HepG2 (cell line): ENCODE data around the gene CKB. TPM values are rescaled to one million over a fixed set of nuclear protein-coding genes. Genes with fewer than 3 reads are reported as not detected.

Experiments
- ATRX ChIP-seq: sonication (generic); formaldehyde crosslinking; IDR thresholded peaks from 2 replicates; pipeline ENCODE4 v1.4.0; 2020; ENCODE audit warnings: missing genetic modification reagents, borderline replicate concordance
- CREB1 ChIP-seq, 2 experiments: fragments of 450-650 bp in 1 of 2; IDR thresholded peaks; 2 replicates each; pipeline ENCODE4 v1.6.1; 2016 to 2017; ENCODE audit warnings: control low read depth in 1 of 2, mild to moderate bottlenecking in 1 of 2, missing compliant biosample characterization in 1 of 2, missing genetic modification characterization in 1 of 2
- GABPB1 ChIP-seq: IDR thresholded peaks from 2 replicates; pipeline ENCODE4 v1.6.1; 2016; ENCODE audit warnings: mild to moderate bottlenecking, missing genetic modification reagents, moderate library complexity, missing compliant biosample characterization
- HES4 ChIP-seq: sonication (generic); formaldehyde crosslinking; IDR thresholded peaks from 2 replicates; pipeline ENCODE4 v1.9.0; 2021; ENCODE audit warnings: mild to moderate bottlenecking, missing genetic modification reagents, borderline replicate concordance
- KDM1A ChIP-seq: IDR thresholded peaks from 2 replicates; pipeline ENCODE4 v1.6.1; 2016; ENCODE audit warnings: missing compliant biosample characterization
- KDM2A ChIP-seq: sonication (generic); formaldehyde crosslinking; IDR thresholded peaks from 2 replicates; pipeline ENCODE4 v1.4.0; 2020; ENCODE audit warnings: low read depth, missing genetic modification reagents, borderline replicate concordance
- NFYB ChIP-seq: sonication (generic); formaldehyde crosslinking; IDR thresholded peaks from 2 replicates; pipeline ENCODE4 v1.4.0; 2020; ENCODE audit warnings: missing genetic modification reagents
- POLR2A ChIP-seq, 2 experiments: IDR thresholded peaks; 2 replicates each; pipeline ENCODE4 v1.6.1; 2011; ENCODE audit warnings: low read depth in 2 of 2, low read length in 2 of 2, mild to moderate bottlenecking in 1 of 2, moderate library complexity in 1 of 2; ENCODE audit not compliant: insufficient read depth in 1 of 2
- POLR2G ChIP-seq: fragments of 200-400 bp; formaldehyde crosslinking; IDR thresholded peaks from 2 replicates; pipeline ENCODE4 v1.6.1; 2018; ENCODE audit warnings: mild to moderate bottlenecking, low read depth, low read length, moderate library complexity
- SIN3A ChIP-seq: IDR thresholded peaks from 2 replicates; pipeline ENCODE4 v1.6.1; 2011; ENCODE audit warnings: low read depth, mild to moderate bottlenecking, control low read depth, low read length, borderline replicate concordance
- ZBTB7A ChIP-seq: sonication (generic); formaldehyde crosslinking; IDR thresholded peaks from 2 replicates; pipeline ENCODE4 v1.8.0; 2022; ENCODE audit warnings: mild to moderate bottlenecking, missing genetic modification reagents
- ZNF577 ChIP-seq: sonication (generic); formaldehyde crosslinking; IDR thresholded peaks from 2 replicates; pipeline ENCODE4 v1.4.0; 2020; ENCODE audit warnings: mild to moderate bottlenecking, low read depth, missing genetic modification reagents, borderline replicate concordance
- ZNF7 ChIP-seq: IDR thresholded peaks from 2 replicates; pipeline ENCODE4 v1.6.1; 2016; ENCODE audit warnings: missing biosample characterization, missing genetic modification reagents
- polyA plus RNA-seq, 8 experiments: library from polyadenylated mRNA; depleted of rRNA in 3 of 8; stranded (reverse) in 7 of 8; unstranded in 1 of 8; fragments of >200 nt; fragmentation: Illumina TruSeq in 4 of 8; extraction: Trizol in 4 of 8; gene quantifications; 2 replicates each; pipeline versions ENCODE4 v1.2.1 to v1.2.3, GENCODE V29; 2011 to 2016; ENCODE audit warnings: low read depth in 4 of 8, missing spikeins in 1 of 8, mixed read lengths in 1 of 8; ENCODE audit not compliant: insufficient read depth in 1 of 8
- total RNA-seq, 5 experiments: library from RNA; depleted of rRNA; stranded (reverse); fragments of >200 nt; fragmentation: Illumina TruSeq; extraction: Trizol; gene quantifications; 2 replicates each; pipeline ENCODE4 v1.2.3, GENCODE V29; 2016; ENCODE audit warnings: low read depth in 1 of 5
- TF ChIP-seq, protein P1 (sequence below): sonication (generic); formaldehyde crosslinking; IDR thresholded peaks from 2 replicates; pipeline ENCODE4 v1.5.1; 2020; ENCODE audit warnings: mild to moderate bottlenecking, missing genetic modification reagents, moderate library complexity
- TF ChIP-seq, protein P2 (sequence below): sonication (generic); formaldehyde crosslinking; conservative IDR thresholded peaks from 2 replicates; pipeline ENCODE4 v1.8.0; 2022; ENCODE audit warnings: mild to moderate bottlenecking, moderate library complexity, missing genetic modification reagents
- TF ChIP-seq, protein P3 (sequence below): sonication (generic); formaldehyde crosslinking; IDR thresholded peaks from 2 replicates; pipeline ENCODE4 v1.5.0; 2020; ENCODE audit warnings: mild to moderate bottlenecking, missing genetic modification reagents
- TF ChIP-seq, protein P4 (sequence below): sonication (generic); formaldehyde crosslinking; IDR thresholded peaks from 2 replicates; pipeline ENCODE4 v1.8.0; 2022; ENCODE audit warnings: mild to moderate bottlenecking, missing genetic modification reagents; ENCODE audit not compliant: insufficient replicate concordance

The CKB gene
- total and polyA plus RNA-seq, 2 of the 13 experiments (the other 11 are each of a cell fraction or from before 2014, with no cell fraction given): 82.3 to 217 TPM

DNA sequence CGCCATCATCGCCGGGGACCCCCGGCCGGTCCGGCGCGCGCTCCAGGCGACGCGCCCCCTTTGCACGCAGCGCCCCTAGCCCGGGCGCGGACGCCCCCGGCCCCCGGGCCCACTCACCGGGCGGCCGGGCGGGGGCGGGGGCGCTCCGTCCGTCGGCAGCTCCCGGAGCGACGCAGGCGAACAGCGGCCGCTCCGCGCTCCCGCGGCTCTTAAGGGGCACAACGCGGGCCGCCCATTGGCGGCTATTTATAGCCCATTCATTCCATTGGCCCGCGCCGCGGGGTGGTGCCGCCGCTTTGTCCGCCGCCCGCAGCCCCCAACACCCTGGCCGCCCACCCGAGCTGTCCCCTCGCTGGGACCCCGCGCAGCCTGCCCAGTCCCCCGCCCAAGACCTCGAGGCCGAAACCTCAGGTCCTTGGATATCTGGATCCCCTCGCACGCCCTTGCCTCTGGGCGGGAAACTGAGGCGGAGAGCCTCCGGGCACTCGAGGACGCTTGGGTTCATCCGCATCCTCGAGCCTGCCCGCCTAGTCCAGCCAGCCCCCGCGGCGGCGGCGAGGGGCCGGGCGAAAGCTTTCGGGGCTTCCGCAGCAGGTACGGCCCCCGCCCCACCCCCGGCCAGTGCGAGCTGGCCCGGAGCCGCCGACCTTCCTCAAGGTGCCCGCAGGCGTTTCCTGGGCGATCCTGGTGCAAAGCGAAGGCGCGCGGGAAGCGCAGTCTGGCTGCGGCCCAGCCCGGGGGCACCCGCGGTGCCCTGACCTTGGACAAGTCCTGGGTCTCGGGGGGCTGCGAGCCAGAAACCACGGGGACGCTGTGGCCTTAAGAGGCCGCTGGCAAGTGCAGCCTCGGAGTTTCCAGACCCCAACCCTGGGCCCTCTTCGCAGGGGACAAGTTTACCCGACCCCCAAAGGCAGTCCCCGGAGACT, at the start of gene CKB (continued):
- TF ChIP-seq, protein P1, sequence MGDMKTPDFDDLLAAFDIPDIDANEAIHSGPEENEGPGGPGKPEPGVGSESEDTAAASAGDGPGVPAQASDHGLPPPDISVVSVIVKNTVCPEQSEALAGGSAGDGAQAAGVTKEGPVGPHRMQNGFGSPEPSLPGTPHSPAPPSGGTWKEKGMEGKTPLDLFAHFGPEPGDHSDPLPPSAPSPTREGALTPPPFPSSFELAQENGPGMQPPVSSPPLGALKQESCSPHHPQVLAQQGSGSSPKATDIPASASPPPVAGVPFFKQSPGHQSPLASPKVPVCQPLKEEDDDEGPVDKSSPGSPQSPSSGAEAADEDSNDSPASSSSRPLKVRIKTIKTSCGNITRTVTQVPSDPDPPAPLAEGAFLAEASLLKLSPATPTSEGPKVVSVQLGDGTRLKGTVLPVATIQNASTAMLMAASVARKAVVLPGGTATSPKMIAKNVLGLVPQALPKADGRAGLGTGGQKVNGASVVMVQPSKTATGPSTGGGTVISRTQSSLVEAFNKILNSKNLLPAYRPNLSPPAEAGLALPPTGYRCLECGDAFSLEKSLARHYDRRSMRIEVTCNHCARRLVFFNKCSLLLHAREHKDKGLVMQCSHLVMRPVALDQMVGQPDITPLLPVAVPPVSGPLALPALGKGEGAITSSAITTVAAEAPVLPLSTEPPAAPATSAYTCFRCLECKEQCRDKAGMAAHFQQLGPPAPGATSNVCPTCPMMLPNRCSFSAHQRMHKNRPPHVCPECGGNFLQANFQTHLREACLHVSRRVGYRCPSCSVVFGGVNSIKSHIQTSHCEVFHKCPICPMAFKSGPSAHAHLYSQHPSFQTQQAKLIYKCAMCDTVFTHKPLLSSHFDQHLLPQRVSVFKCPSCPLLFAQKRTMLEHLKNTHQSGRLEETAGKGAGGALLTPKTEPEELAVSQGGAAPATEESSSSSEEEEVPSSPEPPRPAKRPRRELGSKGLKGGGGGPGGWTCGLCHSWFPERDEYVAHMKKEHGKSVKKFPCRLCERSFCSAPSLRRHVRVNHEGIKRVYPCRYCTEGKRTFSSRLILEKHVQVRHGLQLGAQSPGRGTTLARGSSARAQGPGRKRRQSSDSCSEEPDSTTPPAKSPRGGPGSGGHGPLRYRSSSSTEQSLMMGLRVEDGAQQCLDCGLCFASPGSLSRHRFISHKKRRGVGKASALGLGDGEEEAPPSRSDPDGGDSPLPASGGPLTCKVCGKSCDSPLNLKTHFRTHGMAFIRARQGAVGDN (CRISPR knock-in tag): peak; percentile 35; the same call in 1 of the 2 replicates
- TF ChIP-seq CREB1 (IDR thresholded peaks at IDR 0.05): no peak
- no peak for TF ChIP-seq CREB1 (CRISPR knock-in tag; IDR thresholded peaks at IDR 0.05)
- peak; percentile 67 to 82 for TF ChIP-seq POLR2A (IDR thresholded peaks at IDR 0.05; ENCODE audit: insufficient read depth in 1 of 2, low read depth in 2 of 2, low read length in 2 of 2)
- TF ChIP-seq ZNF577 (CRISPR knock-in tag): no peak
- TF ChIP-seq, protein P2, sequence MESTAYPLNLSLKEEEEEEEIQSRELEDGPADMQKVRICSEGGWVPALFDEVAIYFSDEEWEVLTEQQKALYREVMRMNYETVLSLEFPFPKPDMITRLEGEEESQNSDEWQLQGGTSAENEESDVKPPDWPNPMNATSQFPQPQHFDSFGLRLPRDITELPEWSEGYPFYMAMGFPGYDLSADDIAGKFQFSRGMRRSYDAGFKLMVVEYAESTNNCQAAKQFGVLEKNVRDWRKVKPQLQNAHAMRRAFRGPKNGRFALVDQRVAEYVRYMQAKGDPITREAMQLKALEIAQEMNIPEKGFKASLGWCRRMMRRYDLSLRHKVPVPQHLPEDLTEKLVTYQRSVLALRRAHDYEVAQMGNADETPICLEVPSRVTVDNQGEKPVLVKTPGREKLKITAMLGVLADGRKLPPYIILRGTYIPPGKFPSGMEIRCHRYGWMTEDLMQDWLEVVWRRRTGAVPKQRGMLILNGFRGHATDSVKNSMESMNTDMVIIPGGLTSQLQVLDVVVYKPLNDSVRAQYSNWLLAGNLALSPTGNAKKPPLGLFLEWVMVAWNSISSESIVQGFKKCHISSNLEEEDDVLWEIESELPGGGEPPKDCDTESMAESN (CRISPR knock-in tag): no peak
- no peak for TF ChIP-seq KDM1A
- TF ChIP-seq GABPB1 (CRISPR knock-in tag): peak; percentile 15; the same call in 1 of the 2 replicates
- peak; percentile 32; the same call in 1 of the 2 replicates for TF ChIP-seq KDM2A (CRISPR knock-in tag)
- TF ChIP-seq NFYB (CRISPR knock-in tag): peak; percentile 82
- TF ChIP-seq SIN3A: 0 out of 2 replicates have a peak, but pooled peaks have one; percentile 18
- TF ChIP-seq ZNF7 (CRISPR knock-in tag): no peak; the same call in 1 of the 2 replicates
- TF ChIP-seq HES4 (CRISPR knock-in tag): no peak; the same call in 1 of the 2 replicates
- TF ChIP-seq, protein P3, sequence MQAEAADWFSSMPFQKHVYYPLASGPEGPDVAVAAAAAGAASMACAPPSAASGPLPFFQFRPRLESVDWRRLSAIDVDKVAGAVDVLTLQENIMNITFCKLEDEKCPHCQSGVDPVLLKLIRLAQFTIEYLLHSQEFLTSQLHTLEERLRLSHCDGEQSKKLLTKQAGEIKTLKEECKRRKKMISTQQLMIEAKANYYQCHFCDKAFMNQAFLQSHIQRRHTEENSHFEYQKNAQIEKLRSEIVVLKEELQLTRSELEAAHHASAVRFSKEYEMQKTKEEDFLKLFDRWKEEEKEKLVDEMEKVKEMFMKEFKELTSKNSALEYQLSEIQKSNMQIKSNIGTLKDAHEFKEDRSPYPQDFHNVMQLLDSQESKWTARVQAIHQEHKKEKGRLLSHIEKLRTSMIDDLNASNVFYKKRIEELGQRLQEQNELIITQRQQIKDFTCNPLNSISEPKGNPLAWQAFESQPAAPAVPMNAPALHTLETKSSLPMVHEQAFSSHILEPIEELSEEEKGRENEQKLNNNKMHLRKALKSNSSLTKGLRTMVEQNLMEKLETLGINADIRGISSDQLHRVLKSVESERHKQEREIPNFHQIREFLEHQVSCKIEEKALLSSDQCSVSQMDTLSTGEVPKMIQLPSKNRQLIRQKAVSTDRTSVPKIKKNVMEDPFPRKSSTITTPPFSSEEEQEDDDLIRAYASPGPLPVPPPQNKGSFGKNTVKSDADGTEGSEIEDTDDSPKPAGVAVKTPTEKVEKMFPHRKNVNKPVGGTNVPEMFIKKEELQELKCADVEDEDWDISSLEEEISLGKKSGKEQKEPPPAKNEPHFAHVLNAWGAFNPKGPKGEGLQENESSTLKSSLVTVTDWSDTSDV (CRISPR knock-in tag): 0 out of 2 replicates have a peak, but pooled peaks have one; percentile 43
- peak; percentile 47; the same call in 1 of the 2 replicates for TF ChIP-seq ZBTB7A (CRISPR knock-in tag)
- TF ChIP-seq ATRX: no peak
- TF ChIP-seq, protein P4, sequence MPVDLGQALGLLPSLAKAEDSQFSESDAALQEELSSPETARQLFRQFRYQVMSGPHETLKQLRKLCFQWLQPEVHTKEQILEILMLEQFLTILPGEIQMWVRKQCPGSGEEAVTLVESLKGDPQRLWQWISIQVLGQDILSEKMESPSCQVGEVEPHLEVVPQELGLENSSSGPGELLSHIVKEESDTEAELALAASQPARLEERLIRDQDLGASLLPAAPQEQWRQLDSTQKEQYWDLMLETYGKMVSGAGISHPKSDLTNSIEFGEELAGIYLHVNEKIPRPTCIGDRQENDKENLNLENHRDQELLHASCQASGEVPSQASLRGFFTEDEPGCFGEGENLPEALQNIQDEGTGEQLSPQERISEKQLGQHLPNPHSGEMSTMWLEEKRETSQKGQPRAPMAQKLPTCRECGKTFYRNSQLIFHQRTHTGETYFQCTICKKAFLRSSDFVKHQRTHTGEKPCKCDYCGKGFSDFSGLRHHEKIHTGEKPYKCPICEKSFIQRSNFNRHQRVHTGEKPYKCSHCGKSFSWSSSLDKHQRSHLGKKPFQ: peak; percentile 24
- TF ChIP-seq POLR2G: peak; percentile 85
